Small intestine (tissue), 7 donors: ENCODE results near the gene ULBP3. TPM values are rescaled to one million over a fixed set of nuclear protein-coding genes. Genes with fewer than 3 reads are reported as not detected.
"Not testable (repeated sequence)": the region's sequence is repeated elsewhere in the genome, so short reads cannot be mapped to it uniquely, and the experiment has no call there.

ENCODE experiments used
- DNase-seq, 2 donors: peaks; one replicate each; pipeline versions ENCODE4 v3.0.0 to v3.0.0-alpha.2; 2013
- FAIRE-seq: peaks from 2 replicates; lab custom pipeline; 2012; peaks lifted over from hg19 to GRCh38; lab: Jason Lieb, UNC
- H3K27ac ChIP-seq, 3 donors: one replicate each; pipeline ENCODE4 v1.5.1; 2013; ENCODE audit warnings: low read length in 2 of 3, mild to moderate bottlenecking in 2 of 3, control low read depth in 1 of 3, inconsistent platforms in 1 of 3, low read depth in 1 of 3, moderate library complexity in 1 of 3
- H3K27me3 ChIP-seq, 3 donors: one replicate each; pipeline ENCODE4 v1.6.1; 2013; ENCODE audit warnings: low read length in 3 of 3, inconsistent platforms in 1 of 3; ENCODE audit not compliant: control insufficient read depth in 3 of 3, insufficient read depth in 3 of 3
- H3K36me3 ChIP-seq, 3 donors: one replicate each; pipeline ENCODE4 v1.6.1; 2013; ENCODE audit warnings: low read length in 3 of 3, inconsistent platforms in 1 of 3, low read depth in 1 of 3, mild to moderate bottlenecking in 1 of 3, moderate library complexity in 1 of 3; ENCODE audit not compliant: control insufficient read depth in 3 of 3, insufficient read depth in 2 of 3
- H3K4me1 ChIP-seq, 3 donors: one replicate each; pipeline ENCODE4 v1.6.1; 2013; ENCODE audit warnings: low read length in 2 of 3, inconsistent platforms in 1 of 3, low read depth in 1 of 3, mild to moderate bottlenecking in 1 of 3, moderate library complexity in 1 of 3; ENCODE audit not compliant: control insufficient read depth in 3 of 3, insufficient read depth in 2 of 3
- H3K4me3 ChIP-seq, 3 donors: one replicate each; pipeline ENCODE4 v1.5.1; 2013; ENCODE audit warnings: low read length in 3 of 3, control low read depth in 1 of 3, inconsistent platforms in 1 of 3, low read depth in 1 of 3, mild to moderate bottlenecking in 1 of 3, moderate library complexity in 1 of 3
- H3K9me3 ChIP-seq, 2 donors: one replicate each; pipeline ENCODE4 v1.6.1; 2013; ENCODE audit warnings: low read depth in 1 of 2, low read length in 1 of 2; ENCODE audit not compliant: control insufficient read depth in 2 of 2, insufficient read depth in 1 of 2
- WGBS, 3 donors: extraction: QIAGEN DNeasy Blood & Tissue Kit; methylation state at CpG; one replicate each; pipeline ENCODE4 v1.1.7; 2013; 5-methylcytosine and 5-hydroxymethylcytosine counted together
- polyA plus RNA-seq, 4 donors: library from polyadenylated mRNA; stranded (reverse) in 3 of 4; unstranded in 1 of 4; fragments of 200-250 nt in 3 of 4; fragments of 120-200 nt in 1 of 4; gene quantifications; one replicate each; pipeline versions ENCODE4 v1.2.1 to v1.2.3, GENCODE V29; 2013
- donor health status: healthy with polysubstance abuse.
- donor health status: control.
- donor health status: control.
- donor health status: Bipolar disorder and iron deficiency.
- donor health status: healthy.

ULBP3 gene
- polyA plus RNA-seq, 4 donors, result 1.4 to 2.2 TPM; not detected in 2

DNA sequence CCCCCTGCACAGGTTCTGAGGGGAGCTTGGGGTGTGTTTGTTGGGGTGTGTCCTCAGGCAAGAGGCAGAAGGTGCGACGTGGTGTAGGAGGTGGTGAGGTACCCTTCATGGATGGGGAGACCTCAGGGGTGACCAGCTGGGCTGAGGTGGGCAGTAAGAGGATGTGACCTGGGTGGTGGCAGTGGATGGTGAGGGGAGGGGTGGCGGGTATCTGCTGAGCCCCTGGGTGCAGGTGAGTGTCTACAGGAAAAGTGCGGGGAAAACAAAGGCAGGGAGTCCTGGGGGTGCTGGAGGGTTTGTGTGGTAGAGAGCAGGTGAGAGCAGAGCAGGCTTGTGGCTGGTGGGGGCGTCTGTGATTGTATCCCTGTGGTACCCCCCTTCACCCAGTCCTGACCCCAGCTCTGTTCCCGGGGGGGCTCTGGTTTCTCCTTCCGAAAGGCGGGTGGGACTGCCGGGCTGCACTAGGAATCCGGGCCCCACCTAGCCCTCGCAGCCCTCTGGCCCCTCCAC is 44.2 kb downstream of the ULBP3 start:
- no peaks in the 10 kb centered on the region for H3K9me3 ChIP-seq
- no peak overlapping the region for H3K4me3 ChIP-seq
- no peaks in the 10 kb centered on the region for H3K36me3 ChIP-seq
- DNase-seq, result no peak
- peaks cover 2 to 10% (median 4%) of the 10 kb centered on the region in 3 donors for H3K4me1 ChIP-seq
- no peak for FAIRE-seq
- peaks cover 0 to 62% (median 22%) of the 10 kb centered on the region in 3 donors for H3K27me3 ChIP-seq
- WGBS, 3 donors, result 21 to 35% (median 25%) methylated on average over 9 to 11 of the region's 11 CpGs
- no peak overlapping the region for H3K27ac ChIP-seq

- not testable (repeated sequence) for H3K4me3 ChIP-seq, DNase-seq, H3K36me3 ChIP-seq, H3K4me1 ChIP-seq, H3K9me3 ChIP-seq, FAIRE-seq, H3K27ac ChIP-seq
- H3K27me3 ChIP-seq, result peaks cover 0 to 58% (median 23%) of the 10 kb centered on the region in 3 donors
- WGBS, 3 donors, result 52 to 72% (median 62%) methylated on average over 2 of the region's 2 CpGs
Observed at GRCh38 chr6:150024021-150024420, 44.9 kb downstream of the ULBP3 start.

- not testable (repeated sequence) for H3K36me3 ChIP-seq, FAIRE-seq, H3K4me3 ChIP-seq, H3K27ac ChIP-seq, H3K4me1 ChIP-seq, H3K9me3 ChIP-seq, DNase-seq
- peaks cover 0 to 46% (median 24%) of the 10 kb centered on the region in 3 donors for H3K27me3 ChIP-seq
- 86 to 89% (median 89%) methylated on average over 2 to 3 of the region's 6 CpGs for WGBS, 3 donors
Observed at GRCh38 chr6:150021870-150022269, 47.1 kb downstream of the ULBP3 start.

DNA sequence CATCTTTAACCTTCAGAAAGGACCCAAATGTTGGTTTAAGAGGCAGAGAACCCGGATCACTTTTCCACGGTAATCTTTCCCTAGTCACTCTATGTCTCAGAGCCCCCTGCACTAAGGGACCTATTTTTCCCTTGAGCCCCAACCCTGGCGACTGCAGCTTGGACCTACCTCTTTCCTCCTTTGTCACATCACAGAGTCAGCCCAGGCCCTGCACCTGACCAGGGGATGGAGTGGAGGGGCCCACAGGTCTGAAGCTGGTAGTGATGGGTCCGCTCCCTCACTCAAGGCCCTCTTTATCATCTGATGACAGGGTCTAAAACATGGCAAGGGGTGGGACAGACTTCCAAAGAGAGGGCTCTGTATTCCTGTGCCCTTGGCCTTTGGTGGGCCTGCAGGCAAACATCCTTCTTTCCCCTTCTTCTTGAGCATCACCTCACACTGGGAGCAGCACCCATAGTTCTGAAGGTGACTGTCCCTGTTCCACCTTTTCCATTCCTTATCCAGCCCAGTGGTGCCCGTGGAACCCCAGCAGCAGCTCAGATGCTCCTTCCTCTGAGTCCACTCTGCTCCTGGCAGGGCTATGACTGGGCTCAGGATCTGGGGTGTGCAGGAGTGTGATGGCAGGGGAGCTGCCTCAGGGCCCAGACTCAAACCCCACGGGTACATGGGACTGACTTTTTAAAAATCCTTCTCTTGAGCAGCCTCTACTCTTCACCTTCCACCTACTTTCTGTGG is 49.9 kb downstream of the ULBP3 start:
- 56 to 57% (median 56%) methylated on average over 6 of the region's 6 CpGs for WGBS, 3 donors
- H3K4me1 ChIP-seq, result no peaks in the 10 kb centered on the region
- DNase-seq (no peak), FAIRE-seq (no peak)
- peaks cover 3 to 42% (median 14%) of the 10 kb centered on the region in 3 donors for H3K27me3 ChIP-seq
- no peaks in the 10 kb centered on the region for H3K9me3 ChIP-seq
- H3K36me3 ChIP-seq, result no peaks in the 10 kb centered on the region
- no peak overlapping the region for H3K27ac ChIP-seq
- H3K4me3 ChIP-seq, result no peak overlapping the region

DNA sequence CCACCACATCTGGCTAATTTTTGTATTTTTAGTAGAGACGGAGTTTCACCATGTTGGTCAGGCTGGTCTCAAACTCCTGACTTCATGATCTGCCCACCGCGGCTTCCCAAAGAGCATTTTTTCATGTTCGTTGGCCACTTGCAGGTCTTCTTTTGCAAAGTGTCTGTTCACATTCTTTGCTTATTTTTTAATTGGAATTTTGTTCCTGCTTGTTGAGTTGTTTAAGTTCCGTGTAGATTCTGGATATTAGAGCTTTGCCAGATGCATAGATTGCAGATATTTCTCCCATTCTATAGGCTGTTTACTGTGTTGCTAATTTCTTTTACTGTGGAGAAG is 51.8 kb downstream of the ULBP3 start:
- WGBS, 3 donors, result 5 to 7% (median 5%) methylated on average over 5 of the region's 5 CpGs

DNA sequence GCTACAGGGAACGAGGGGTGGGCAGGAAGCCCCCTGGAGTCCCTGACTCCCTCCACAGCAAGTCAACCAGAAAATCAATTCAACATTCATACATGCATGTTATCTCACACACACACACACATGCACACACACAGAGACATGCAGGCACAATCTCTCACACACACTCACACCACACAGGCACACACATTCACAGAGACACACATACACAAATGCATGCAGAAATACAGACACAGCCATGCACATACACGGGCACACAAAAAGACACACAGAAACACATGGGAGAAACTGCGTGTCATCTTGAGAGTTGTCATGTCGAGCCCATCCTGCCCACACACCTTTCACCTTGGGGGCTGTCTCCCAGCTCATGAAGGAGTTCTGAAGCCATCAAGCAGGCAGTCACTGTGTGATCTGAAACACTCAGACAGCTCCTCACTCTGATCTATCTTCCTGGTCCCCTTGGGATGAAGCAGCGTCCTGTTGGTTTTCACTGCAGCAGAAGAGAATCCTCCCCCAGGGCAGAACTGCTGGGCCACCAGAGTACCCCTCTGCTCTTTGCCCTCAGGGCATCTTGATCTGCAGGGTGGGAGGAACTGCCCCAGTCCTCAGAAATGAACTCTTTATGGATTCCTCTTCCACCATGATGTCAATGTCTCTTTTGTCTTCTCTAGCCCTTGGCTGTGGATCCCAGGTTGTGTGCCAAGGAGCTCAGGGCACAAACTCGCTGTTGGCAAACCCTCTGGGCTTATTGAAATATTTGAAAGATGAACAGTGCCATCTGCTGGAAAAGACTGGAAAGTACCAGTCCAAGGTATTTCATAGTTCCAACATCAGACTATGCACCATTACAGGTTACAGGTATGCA is 52.4 kb downstream of the ULBP3 start:
- DNase-seq, result peak; percentile 72 to 78
- Histone ChIP-seq H3K27me3 (peaks cover 6 to 53% (median 23%) of the 10 kb centered on the region in 3 donors), H3K4me1 (no peaks in the 10 kb centered on the region), H3K27ac (no peak overlapping the region), H3K36me3 (no peaks in the 10 kb centered on the region), H3K4me3 (no peak overlapping the region), H3K9me3 (no peaks in the 10 kb centered on the region)
- WGBS, 3 donors, result 19 to 23% (median 23%) methylated on average over 6 of the region's 6 CpGs
- FAIRE-seq, result no peak

More for the DNA sequence above, 51.8 kb downstream of the ULBP3 start:
- peaks cover 6 to 51% (median 21%) of the 10 kb centered on the region in 3 donors for H3K27me3 ChIP-seq
- H3K4me1 ChIP-seq, H3K27ac ChIP-seq, H3K36me3 ChIP-seq, H3K9me3 ChIP-seq, FAIRE-seq, DNase-seq, H3K4me3 ChIP-seq: not testable (repeated sequence)

DNA sequence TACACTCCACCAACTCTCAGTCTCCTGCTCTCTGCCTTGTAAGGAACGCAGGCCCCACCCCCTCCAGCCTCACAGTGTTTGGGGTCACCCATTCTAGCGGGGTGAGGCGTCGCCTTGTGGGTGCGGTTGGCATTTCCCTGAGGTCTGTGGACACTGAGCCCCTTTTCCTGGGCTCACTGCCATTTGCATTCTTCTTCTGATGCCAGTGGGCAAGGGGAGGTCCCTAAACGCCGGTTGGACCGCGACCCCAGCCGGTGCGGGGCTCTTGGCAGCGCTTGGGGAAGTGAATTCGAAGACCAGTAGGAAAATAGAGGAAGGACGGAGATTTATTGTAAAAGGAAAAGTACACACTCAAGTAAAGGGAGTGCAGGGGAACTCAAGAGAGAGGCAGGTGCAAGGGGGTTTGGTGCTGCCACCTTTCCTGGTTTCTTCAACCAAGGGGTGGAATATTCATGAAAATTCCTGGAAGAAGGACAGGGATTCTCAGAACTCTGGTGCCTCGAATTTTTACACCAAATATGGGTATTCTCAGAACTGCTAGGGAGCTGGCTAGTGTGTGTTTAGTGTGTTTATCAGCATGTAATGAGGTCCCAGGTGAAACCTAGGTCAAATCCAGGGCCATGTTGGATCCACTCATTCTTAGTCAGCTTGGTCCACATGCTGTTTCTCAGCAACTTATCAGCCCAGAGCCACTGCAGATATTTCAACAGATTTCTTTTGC is 53.5 kb downstream of the ULBP3 start:
- H3K27me3 ChIP-seq, result peaks cover 6 to 58% (median 23%) of the 10 kb centered on the region in 3 donors
- H3K4me3 ChIP-seq, DNase-seq, H3K9me3 ChIP-seq, H3K4me1 ChIP-seq, H3K27ac ChIP-seq, H3K36me3 ChIP-seq, FAIRE-seq: not testable (repeated sequence)
- WGBS, 3 donors, result 2 to 6% (median 5%) methylated on average over 14 to 15 of the region's 15 CpGs
